T-cell (primary cell): ENCODE measurements around the gene ANO10. TPM values are rescaled to one million over a fixed set of nuclear protein-coding genes. Genes with fewer than 3 reads are reported as not detected.
A peak's percentile ranks its signal among the peaks of the same experiment; 100 is the strongest.

Experiments used
- ATAC-seq, 4 experiments: fragments of 200-7000 bp in 3 of 4; fragments of 150-1000 bp in 1 of 4; cut with Tn5 transposase; replicated peaks in 1 of 4; 1 replicate in 3 of 4; 2 replicates in 1 of 4; pipeline ENCODE4 v1.10.0; 2021; ENCODE audit warnings: moderate library complexity in 3 of 4, mild to moderate bottlenecking in 2 of 4, moderate number of reproducible peaks in 1 of 4
- CTCF ChIA-PET, 2 donors: fragments of 300-600 bp; sonication (Branson Sonifier 250); formaldehyde crosslinking; loops; one replicate each; lab custom pipeline; 2022; ENCODE audit warnings: antibody characterized with exemption in 2 of 2; lab: Charles Lee
- POLR2A ChIA-PET, 2 donors: fragments of 300-600 bp; sonication (Branson Sonifier 250); formaldehyde crosslinking; loops; one replicate each; lab custom pipeline; 2022; ENCODE audit warnings: antibody characterized with exemption in 2 of 2; lab: Charles Lee
- DNase-seq, 35 experiments: peaks; one replicate each; pipeline versions ENCODE4 v3.0.0 to v3.0.0-alpha.2; 2013 to 2023
- H3K27ac ChIP-seq: one replicate; pipeline ENCODE4 v1.5.1; 2013; ENCODE audit warnings: low read length
- H3K27me3 ChIP-seq, 2 experiments: replicated peaks in 1 of 2; 1 replicate in 1 of 2; 2 replicates in 1 of 2; pipeline versions ENCODE4 v1.6.1 to v1.7.0; 2013; ENCODE audit warnings: low read length in 1 of 2, mixed read lengths in 1 of 2; ENCODE audit not compliant: control insufficient read depth in 2 of 2, insufficient read depth in 2 of 2; ENCODE audit errors: extremely low read depth in 1 of 2
- H3K36me3 ChIP-seq, 2 donors: 1 replicate in 1 of 2; 2 replicates in 1 of 2; pipeline versions ENCODE4 v1.6.1 to v1.7.0; 2013; ENCODE audit warnings: low read length in 1 of 2; ENCODE audit not compliant: control insufficient read depth in 2 of 2, insufficient read depth in 1 of 2; ENCODE audit errors: extremely low read depth in 1 of 2
- H3K4me1 ChIP-seq, 2 experiments: 1 replicate in 1 of 2; 2 replicates in 1 of 2; pipeline versions ENCODE4 v1.6.1 to v1.7.0; 2013; ENCODE audit warnings: low read length in 2 of 2, mixed read lengths in 1 of 2; ENCODE audit not compliant: insufficient read depth in 2 of 2, control insufficient read depth in 1 of 2; ENCODE audit errors: extremely low read depth in 1 of 2
- H3K4me3 ChIP-seq, 2 donors: 1 replicate in 1 of 2; 2 replicates in 1 of 2; pipeline versions ENCODE4 v1.5.1 to v1.7.0; 2013; ENCODE audit warnings: mild to moderate bottlenecking in 2 of 2, low read length in 1 of 2, moderate library complexity in 1 of 2; ENCODE audit not compliant: control insufficient read depth in 1 of 2; ENCODE audit errors: extremely low read depth in 1 of 2
- H3K9me3 ChIP-seq: 2 replicates; pipeline ENCODE4 v1.7.0; 2013
- H3K27ac Mint-ChIP-seq, 2 donors: one replicate each; pipeline ENCODE4 v1.8.0; 2020 to 2021; ENCODE audit warnings: mild to moderate bottlenecking in 2 of 2, mixed read lengths in 2 of 2
- H3K27me3 Mint-ChIP-seq, 2 donors: one replicate each; pipeline ENCODE4 v1.8.0; 2021 to 2022; ENCODE audit warnings: mixed read lengths in 2 of 2
- H3K36me3 Mint-ChIP-seq: one replicate; pipeline ENCODE4 v1.8.0; 2021; ENCODE audit warnings: mixed read lengths
- H3K4me1 Mint-ChIP-seq, 3 donors: one replicate each; pipeline ENCODE4 v1.8.0; 2020 to 2022; ENCODE audit warnings: mixed read lengths in 3 of 3, mild to moderate bottlenecking in 1 of 3
- H3K4me3 Mint-ChIP-seq, 3 donors: one replicate each; pipeline ENCODE4 v1.8.0; 2020 to 2022; ENCODE audit warnings: mild to moderate bottlenecking in 3 of 3, mixed read lengths in 3 of 3, moderate library complexity in 3 of 3
- H3K9me3 Mint-ChIP-seq, 3 donors: one replicate each; pipeline ENCODE4 v1.8.0; 2020 to 2022; ENCODE audit warnings: mixed read lengths in 3 of 3
- WGBS: methylation state at CpG from one replicate; pipeline ENCODE4 v1.1.5; 2013; ENCODE audit warnings: missing lambda C conversion rate; ENCODE audit not compliant: insufficient coverage; 5-methylcytosine and 5-hydroxymethylcytosine counted together
- total RNA-seq, 35 experiments: library from RNA in 6 of 35; stranded (reverse) in 6 of 35; fragments of 120-200 nt in 1 of 35; gene quantifications; one replicate each; pipeline versions ENCODE4 v1.2.1 to v1.2.4 and lab custom pipeline; 2013 to 2026

The ANO10 gene
- total RNA-seq, 5 donors from 2014 or later (not counting 1 experiment from before 2014, with no cell fraction given): 8.4 to 12.3 (median 9.4) TPM

- ChIA-PET POLR2A (no interaction called here), CTCF (interaction anchor here (0.7 to 1.5 kb wide), 4 partner anchors 11 to 63 kb away, joined by 3 to 4 read pairs (median 4); no protein-coding TSS in a partner anchor)
- Mint-ChIP-seq H3K9me3 (peaks cover 4 to 29% (median 19%) of the 10 kb centered on the region in 3 donors), H3K27me3 (no peaks in the 10 kb centered on the region), H3K27ac (peak overlapping the region in 1 of 2 donors; percentile 49), H3K4me1 (peaks cover 20 to 27% (median 26%) of the 10 kb centered on the region in 3 donors), H3K36me3 (peaks cover 78% of the 10 kb centered on the region), H3K4me3 (no peak overlapping the region)
- H3K4me3 ChIP-seq: no peak overlapping the region
- H3K9me3 ChIP-seq: peaks cover 8% of the 10 kb centered on the region
- no peak overlapping the region for H3K27ac ChIP-seq
- peaks cover 11 to 73% of the 10 kb centered on the region in 2 donors for H3K36me3 ChIP-seq
- no peaks in the 10 kb centered on the region for H3K27me3 ChIP-seq
- H3K4me1 ChIP-seq: peaks cover 0 to under 1% of the 10 kb centered on the region in 2 experiments
- no peak for DNase-seq
- no CpG with 5 or more reads among the region's 1 CpG for WGBS
- ATAC-seq: no peak
Measured at GRCh38 chr3:43335799-43336198, 286.0 kb downstream of the ANO10 start.

GRCh38 chr3:43334976-43335375 lies 286.8 kb downstream of the ANO10 start:
- ChIA-PET POLR2A (interaction anchor here in 1 of 2 donors (0.6 to 0.7 kb wide), 2 partner anchors 15 to 50 kb away, joined by 3 to 4 read pairs; no protein-coding TSS in a partner anchor), CTCF (interaction anchor here in 1 of 2 donors (0.6 to 2.1 kb wide), 7 partner anchors 12 to 175 kb away, joined by 3 to 6 read pairs (median 3); no protein-coding TSS in a partner anchor)
- H3K9me3 Mint-ChIP-seq: peaks cover 4 to 27% (median 19%) of the 10 kb centered on the region in 3 donors
- Histone ChIP-seq H3K27ac (no peak overlapping the region), H3K9me3 (peaks cover 8% of the 10 kb centered on the region), H3K4me3 (no peak overlapping the region), H3K27me3 (no peaks in the 10 kb centered on the region), H3K4me1 (peaks cover 0 to 6% of the 10 kb centered on the region in 2 experiments), H3K36me3 (peaks cover 9 to 65% of the 10 kb centered on the region in 2 donors)
- no CpG with 5 or more reads among the region's 1 CpG for WGBS
- H3K36me3 Mint-ChIP-seq: peaks cover 72% of the 10 kb centered on the region
- H3K27ac Mint-ChIP-seq: no peak overlapping the region
- H3K27me3 Mint-ChIP-seq: no peaks in the 10 kb centered on the region
- ATAC-seq (no peak), DNase-seq (no peak)
- H3K4me1 Mint-ChIP-seq: peaks cover 26 to 29% (median 28%) of the 10 kb centered on the region in 3 donors
- H3K4me3 Mint-ChIP-seq: no peak overlapping the region

- ATAC-seq: no peak
- POLR2A ChIA-PET: no interaction called here
- 100% methylated on average over 1 of the region's 4 CpGs for WGBS
Measured at GRCh38 chr3:43331381-43331780, 290.4 kb downstream of the ANO10 start.

GRCh38 chr3:43330981-43331380 lies 290.8 kb downstream of the ANO10 start:
- Mint-ChIP-seq H3K4me3 (peak overlapping the region in 1 of 3 donors; percentile 13), H3K36me3 (peaks cover 43% of the 10 kb centered on the region), H3K4me1 (peaks cover 58 to 68% (median 63%) of the 10 kb centered on the region in 3 donors), H3K9me3 (peaks cover 4 to 11% (median 7%) of the 10 kb centered on the region in 3 donors), H3K27ac (peak overlapping the region; percentile 50 to 74), H3K27me3 (no peaks in the 10 kb centered on the region)
- ATAC-seq: no peak
- Histone ChIP-seq H3K4me3 (no peak overlapping the region), H3K27ac (no peak overlapping the region), H3K36me3 (peaks cover 2 to 29% of the 10 kb centered on the region in 2 donors), H3K4me1 (peaks cover 14 to 32% of the 10 kb centered on the region in 2 experiments), H3K27me3 (no peaks in the 10 kb centered on the region), H3K9me3 (peaks cover 5% of the 10 kb centered on the region)
- DNase-seq: no peak
- POLR2A ChIA-PET: no interaction called here
- no CpG with 5 or more reads among the region's 1 CpG for WGBS
- CTCF ChIA-PET: no interaction called here

More at GRCh38 chr3:43331381-43331780, 290.4 kb downstream of the ANO10 start:
- Mint-ChIP-seq H3K27ac (peak overlapping the region; percentile 50 to 74), H3K27me3 (no peaks in the 10 kb centered on the region), H3K36me3 (peaks cover 47% of the 10 kb centered on the region), H3K9me3 (peaks cover 4 to 14% (median 10%) of the 10 kb centered on the region in 3 donors), H3K4me1 (peaks cover 54 to 64% (median 59%) of the 10 kb centered on the region in 3 donors), H3K4me3 (peak overlapping the region in 1 of 3 donors; percentile 13)
- H3K36me3 ChIP-seq: peaks cover 4 to 33% of the 10 kb centered on the region in 2 donors
- H3K27me3 ChIP-seq: no peaks in the 10 kb centered on the region
- no peak for DNase-seq
- CTCF ChIA-PET: no interaction called here
- H3K4me3 ChIP-seq: no peak overlapping the region
- H3K9me3 ChIP-seq: peaks cover 5% of the 10 kb centered on the region
- peaks cover 11 to 28% of the 10 kb centered on the region in 2 experiments for H3K4me1 ChIP-seq
- H3K27ac ChIP-seq: no peak overlapping the region

GRCh38 chr3:43328653-43329052 lies 293.2 kb downstream of the ANO10 start:
- Mint-ChIP-seq H3K27ac (peak overlapping the region; percentile 77 to 93), H3K36me3 (peaks cover 27% of the 10 kb centered on the region), H3K4me1 (peaks cover 80 to 89% (median 83%) of the 10 kb centered on the region in 3 donors), H3K27me3 (no peaks in the 10 kb centered on the region), H3K4me3 (peak overlapping the region in 2 of 3 donors; percentile 9 to 14), H3K9me3 (no peaks in the 10 kb centered on the region)
- no peaks in the 10 kb centered on the region for H3K27me3 ChIP-seq
- H3K4me1 ChIP-seq: peaks cover 27 to 40% of the 10 kb centered on the region in 2 experiments
- ATAC-seq (no peak), DNase-seq (no peak)
- ChIA-PET CTCF (no interaction called here), POLR2A (interaction anchor here in 1 of 2 donors (0.7 kb wide), 1 partner anchor 21 kb away, joined by 5 read pairs; no protein-coding TSS in a partner anchor)
- H3K9me3 ChIP-seq: no peaks in the 10 kb centered on the region
- H3K4me3 ChIP-seq: no peak overlapping the region
- H3K27ac ChIP-seq: no peak overlapping the region
- peaks cover 3 to 12% of the 10 kb centered on the region in 2 donors for H3K36me3 ChIP-seq

GRCh38 chr3:43327582-43327979 lies 294.2 kb downstream of the ANO10 start:
- ChIA-PET CTCF (interaction anchor here in 1 of 2 donors (0.7 to 1.0 kb wide), 3 partner anchors 16 to 35 kb away, joined by 3 to 4 read pairs (median 4); no protein-coding TSS in a partner anchor), POLR2A (interaction anchor here (0.6 to 1.2 kb wide), 6 partner anchors 9 to 62 kb away, joined by 3 to 6 read pairs (median 4); no protein-coding TSS in a partner anchor)
- no peaks in the 10 kb centered on the region for H3K9me3 Mint-ChIP-seq
- peak overlapping the region in 2 of 3 donors; percentile 15 to 64 for H3K4me3 Mint-ChIP-seq
- ATAC-seq (peak in 1 of 4 experiments; percentile 33), DNase-seq (no peak)
- peaks cover 85 to 86% (median 85%) of the 10 kb centered on the region in 3 donors for H3K4me1 Mint-ChIP-seq
- Histone ChIP-seq H3K4me3 (no peak overlapping the region), H3K36me3 (peaks cover 3% of the 10 kb centered on the region in 2 donors), H3K27ac (peak overlapping the region; percentile 53), H3K27me3 (no peaks in the 10 kb centered on the region), H3K4me1 (peaks cover 27 to 40% of the 10 kb centered on the region in 2 experiments), H3K9me3 (no peaks in the 10 kb centered on the region)
- peak overlapping the region; percentile 87 to 88 for H3K27ac Mint-ChIP-seq
- no peaks in the 10 kb centered on the region for H3K27me3 Mint-ChIP-seq
- peaks cover 22% of the 10 kb centered on the region for H3K36me3 Mint-ChIP-seq
